ENCODE results near the gene NCAPG2. TPM values are rescaled to one million over a fixed set of nuclear protein-coding genes. Genes with fewer than 3 reads are reported as not detected.

The NCAPG2 gene
- total RNA-seq, 1 donor from 2014 or later = 3.2 TPM

DNA sequence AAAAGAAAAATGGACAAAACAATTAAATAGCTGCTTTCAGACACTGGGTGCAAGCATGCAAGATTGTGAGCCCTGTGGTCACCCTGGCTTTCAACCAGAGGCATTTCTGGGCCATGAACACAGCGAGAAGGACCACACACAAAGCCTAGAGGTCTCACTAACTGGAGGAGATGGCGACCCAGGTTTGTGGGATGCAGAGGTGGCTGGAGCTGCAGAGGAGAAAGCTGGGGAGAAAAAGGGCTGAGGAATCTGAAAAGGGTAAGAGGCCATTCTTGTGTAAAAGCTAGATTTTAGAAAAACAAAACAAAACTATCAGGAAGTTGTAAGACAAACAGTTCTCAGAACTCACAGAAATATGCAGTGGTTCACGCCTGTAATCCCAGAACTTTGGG, 86.9 kb downstream of the NCAPG2 start:
- TF ChIP-seq, protein P1, sequence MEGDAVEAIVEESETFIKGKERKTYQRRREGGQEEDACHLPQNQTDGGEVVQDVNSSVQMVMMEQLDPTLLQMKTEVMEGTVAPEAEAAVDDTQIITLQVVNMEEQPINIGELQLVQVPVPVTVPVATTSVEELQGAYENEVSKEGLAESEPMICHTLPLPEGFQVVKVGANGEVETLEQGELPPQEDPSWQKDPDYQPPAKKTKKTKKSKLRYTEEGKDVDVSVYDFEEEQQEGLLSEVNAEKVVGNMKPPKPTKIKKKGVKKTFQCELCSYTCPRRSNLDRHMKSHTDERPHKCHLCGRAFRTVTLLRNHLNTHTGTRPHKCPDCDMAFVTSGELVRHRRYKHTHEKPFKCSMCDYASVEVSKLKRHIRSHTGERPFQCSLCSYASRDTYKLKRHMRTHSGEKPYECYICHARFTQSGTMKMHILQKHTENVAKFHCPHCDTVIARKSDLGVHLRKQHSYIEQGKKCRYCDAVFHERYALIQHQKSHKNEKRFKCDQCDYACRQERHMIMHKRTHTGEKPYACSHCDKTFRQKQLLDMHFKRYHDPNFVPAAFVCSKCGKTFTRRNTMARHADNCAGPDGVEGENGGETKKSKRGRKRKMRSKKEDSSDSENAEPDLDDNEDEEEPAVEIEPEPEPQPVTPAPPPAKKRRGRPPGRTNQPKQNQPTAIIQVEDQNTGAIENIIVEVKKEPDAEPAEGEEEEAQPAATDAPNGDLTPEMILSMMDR (IDR thresholded peaks at IDR 0.05; ENCODE audit: insufficient read depth, low read length, severe bottlenecking) = no peak
- no peak for FAIRE-seq
- no peak for DNase-seq (ENCODE audit: low read depth)
- H3K27me3 ChIP-seq (ENCODE audit: control insufficient read depth, insufficient read depth, low read length) = no peaks in the 10 kb centered on the region
- no peaks in the 10 kb centered on the region for H3K36me3 ChIP-seq (ENCODE audit: control insufficient read depth, insufficient read depth, low read length)
- H3K4me3 ChIP-seq (ENCODE audit: low read depth, low read length) = no peak overlapping the region

DNA sequence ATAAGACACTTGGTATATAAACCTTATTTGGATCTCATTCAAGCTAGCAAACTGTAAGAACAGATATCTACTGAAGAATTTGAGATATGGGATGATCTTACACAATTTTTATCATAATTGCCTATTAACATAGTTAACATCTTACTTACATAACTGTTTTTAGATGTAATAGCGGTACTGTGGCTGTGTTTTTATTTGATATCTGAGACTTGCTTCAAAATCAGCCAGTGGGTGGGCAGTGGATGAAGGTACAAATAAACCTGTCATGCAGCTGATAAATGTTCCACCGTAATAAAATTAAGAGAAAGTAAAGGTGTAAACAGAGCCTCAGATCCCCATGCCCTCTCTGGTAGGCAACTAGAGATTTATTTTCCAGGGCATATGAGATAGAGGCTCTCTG, 88.6 kb downstream of the NCAPG2 start:
- no peak for FAIRE-seq
- TF ChIP-seq, protein P1 (IDR thresholded peaks at IDR 0.05; ENCODE audit: insufficient read depth, low read length, severe bottlenecking) = no peak
- no peaks in the 10 kb centered on the region for H3K27me3 ChIP-seq (ENCODE audit: control insufficient read depth, insufficient read depth, low read length)

DNA sequence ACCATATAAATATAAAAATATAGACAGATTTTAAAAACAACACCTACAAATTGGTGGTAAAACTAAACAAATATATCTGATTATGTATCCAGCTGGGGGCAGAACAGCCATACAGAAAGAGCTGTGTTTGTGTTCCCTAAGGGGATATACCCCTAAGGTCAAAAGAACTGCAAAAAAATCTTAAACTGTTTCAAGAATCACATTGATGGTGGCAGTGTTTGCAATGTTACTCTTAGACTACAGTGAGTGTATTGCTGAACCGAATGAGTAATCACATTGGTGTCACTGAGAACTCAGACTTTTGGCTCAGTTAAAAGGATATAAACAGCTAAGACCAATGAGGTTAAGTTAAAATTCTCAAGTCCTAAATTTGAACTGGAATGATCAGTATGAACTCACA, 89.9 kb downstream of the NCAPG2 start:
- no peaks in the 10 kb centered on the region for H3K36me3 ChIP-seq (ENCODE audit: control insufficient read depth, insufficient read depth, low read length)
- no peak overlapping the region for H3K4me3 ChIP-seq (ENCODE audit: low read depth, low read length)
- FAIRE-seq (no peak), DNase-seq (ENCODE audit: low read depth) (peak; percentile 27)
- no peaks in the 10 kb centered on the region for H3K27me3 ChIP-seq (ENCODE audit: control insufficient read depth, insufficient read depth, low read length)
- TF ChIP-seq, protein P1 (IDR thresholded peaks at IDR 0.05; ENCODE audit: insufficient read depth, low read length, severe bottlenecking) = no peak

More for the DNA sequence above, 88.6 kb downstream of the NCAPG2 start:
- H3K4me3 ChIP-seq (ENCODE audit: low read depth, low read length) = no peak overlapping the region
- no peak for DNase-seq (ENCODE audit: low read depth)
- no peaks in the 10 kb centered on the region for H3K36me3 ChIP-seq (ENCODE audit: control insufficient read depth, insufficient read depth, low read length)

DNA sequence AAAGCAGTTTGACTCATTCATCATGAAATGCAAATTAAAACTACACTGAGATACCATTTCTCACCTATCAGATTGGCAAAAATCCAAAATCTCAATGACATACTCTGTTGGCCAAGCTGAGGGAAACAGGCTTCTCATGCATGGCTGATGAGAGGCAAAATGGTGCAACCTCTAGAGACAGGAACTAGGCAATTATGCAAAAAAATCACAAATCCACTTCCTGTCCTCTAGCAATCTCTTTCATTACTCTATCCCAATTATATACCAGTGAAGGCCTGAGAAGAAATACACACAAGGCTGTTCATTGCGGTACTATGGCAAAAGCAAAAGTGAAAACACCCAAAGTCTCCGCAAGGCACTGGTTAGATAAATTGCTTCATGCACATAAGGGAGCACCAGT, 91.1 kb downstream of the NCAPG2 start:
- Histone ChIP-seq H3K36me3 (ENCODE audit: control insufficient read depth, insufficient read depth, low read length) (no peaks in the 10 kb centered on the region), H3K27me3 (ENCODE audit: control insufficient read depth, insufficient read depth, low read length) (no peaks in the 10 kb centered on the region), H3K4me3 (ENCODE audit: low read depth, low read length) (no peak overlapping the region)
- FAIRE-seq (no peak), DNase-seq (ENCODE audit: low read depth) (no peak)
- TF ChIP-seq, protein P1 (IDR thresholded peaks at IDR 0.05; ENCODE audit: insufficient read depth, low read length, severe bottlenecking) = no peak

DNA sequence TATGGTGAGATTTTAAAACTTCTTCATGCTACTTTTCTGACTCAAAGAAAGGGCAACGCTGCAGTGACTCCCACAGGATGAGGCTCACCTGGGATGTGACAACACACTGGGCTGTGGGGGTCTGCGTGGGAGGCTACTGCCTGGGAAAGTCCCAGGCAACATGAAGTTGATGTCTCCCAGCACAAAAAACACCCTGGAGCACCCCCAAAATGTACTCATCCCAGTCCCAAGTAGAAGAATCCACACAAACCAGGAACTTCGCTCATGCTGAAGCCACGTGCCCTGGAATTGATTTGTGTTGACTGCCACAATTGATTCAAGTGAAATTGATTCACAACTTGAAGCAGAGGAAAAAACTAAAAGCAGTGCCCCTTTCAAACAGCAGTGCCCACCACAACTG, 92.1 kb downstream of the NCAPG2 start:
- DNase-seq (ENCODE audit: low read depth) (no peak), FAIRE-seq (no peak)
- no peaks in the 10 kb centered on the region for H3K27me3 ChIP-seq (ENCODE audit: control insufficient read depth, insufficient read depth, low read length)
- TF ChIP-seq, protein P1 (IDR thresholded peaks at IDR 0.05; ENCODE audit: insufficient read depth, low read length, severe bottlenecking) = no peak
- no peak overlapping the region for H3K4me3 ChIP-seq (ENCODE audit: low read depth, low read length)
- H3K36me3 ChIP-seq (ENCODE audit: control insufficient read depth, insufficient read depth, low read length) = no peaks in the 10 kb centered on the region

DNA sequence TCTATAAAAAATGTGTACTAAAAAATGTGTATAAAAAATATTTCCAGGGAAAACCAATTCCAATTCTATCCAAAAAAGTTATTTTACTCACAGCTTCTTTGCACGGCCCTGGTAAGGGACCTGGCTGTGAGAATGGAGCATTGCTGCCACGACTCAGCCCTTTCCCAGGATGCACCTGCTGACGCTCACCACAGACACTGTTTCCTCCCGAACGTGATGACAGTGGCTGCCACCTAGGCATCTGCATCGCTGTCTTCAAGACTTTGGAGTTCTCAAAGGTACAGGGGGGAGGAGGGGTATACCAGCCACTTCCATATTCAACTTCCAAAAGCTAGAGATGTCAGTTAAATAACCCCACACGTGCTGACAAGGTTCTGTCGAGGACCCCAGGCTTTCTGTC, 93.1 kb downstream of the NCAPG2 start:
- Histone ChIP-seq H3K36me3 (ENCODE audit: control insufficient read depth, insufficient read depth, low read length) (no peaks in the 10 kb centered on the region), H3K27me3 (ENCODE audit: control insufficient read depth, insufficient read depth, low read length) (no peaks in the 10 kb centered on the region), H3K4me3 (ENCODE audit: low read depth, low read length) (no peak overlapping the region)
- FAIRE-seq = no peak
- DNase-seq (ENCODE audit: low read depth) = no peak
- TF ChIP-seq, protein P1 (IDR thresholded peaks at IDR 0.05; ENCODE audit: insufficient read depth, low read length, severe bottlenecking) = no peak

Data from bronchial epithelial cell (primary cell).